ENCODE measurements around the gene C2CD4C.
"Not testable (repeated sequence)": the region's sequence is repeated elsewhere in the genome, so short reads cannot be mapped to it uniquely, and the experiment has no call there.

Gene C2CD4C

GRCh38 chr19:380618-381219, 28.2 kb downstream of the C2CD4C start:
- DNase-seq (ENCODE audit: low read depth): not testable (repeated sequence)

DNA sequence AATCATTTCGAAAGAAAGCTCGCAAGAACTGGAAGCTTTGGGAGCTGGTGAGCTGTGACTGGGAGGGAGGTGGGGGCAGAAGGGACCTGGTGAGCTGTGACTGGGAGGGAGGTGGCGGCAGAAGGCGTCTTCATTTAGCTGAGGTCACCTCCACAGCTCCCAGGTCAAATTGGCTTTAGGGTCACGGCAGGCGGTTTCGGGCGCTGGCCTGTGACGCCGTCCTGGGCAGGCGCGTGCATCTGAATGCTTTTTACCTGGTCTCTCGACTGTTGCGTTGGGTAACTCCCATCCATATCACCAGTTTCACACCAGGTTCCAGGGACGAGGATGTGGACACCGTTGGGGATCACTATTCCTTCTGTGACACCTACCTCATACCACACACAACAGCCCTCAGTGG, 29.2 kb downstream of the C2CD4C start:
- DNase-seq (ENCODE audit: low read depth): no peak

DNA sequence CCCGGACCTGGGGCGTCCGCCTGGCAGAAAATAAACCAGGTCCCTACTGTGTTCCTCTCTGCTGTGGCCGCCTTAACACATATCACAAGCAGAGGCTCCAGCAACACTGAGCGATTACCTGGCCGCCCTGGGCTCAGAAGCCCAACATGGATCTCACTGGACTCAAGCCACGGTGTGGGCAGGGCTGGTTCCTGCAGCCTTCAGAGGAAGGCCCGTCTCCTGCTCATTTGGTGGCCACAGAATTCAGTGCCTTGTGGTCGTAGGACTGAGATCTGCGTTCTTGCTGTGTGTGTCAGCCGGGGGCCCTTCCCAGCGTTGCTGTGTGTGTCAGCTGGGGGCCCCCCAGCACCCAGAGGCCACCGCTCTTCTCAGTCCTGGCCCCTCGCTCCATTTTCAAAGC, 30.2 kb downstream of the C2CD4C start:
- DNase-seq (ENCODE audit: low read depth): no peak

DNA sequence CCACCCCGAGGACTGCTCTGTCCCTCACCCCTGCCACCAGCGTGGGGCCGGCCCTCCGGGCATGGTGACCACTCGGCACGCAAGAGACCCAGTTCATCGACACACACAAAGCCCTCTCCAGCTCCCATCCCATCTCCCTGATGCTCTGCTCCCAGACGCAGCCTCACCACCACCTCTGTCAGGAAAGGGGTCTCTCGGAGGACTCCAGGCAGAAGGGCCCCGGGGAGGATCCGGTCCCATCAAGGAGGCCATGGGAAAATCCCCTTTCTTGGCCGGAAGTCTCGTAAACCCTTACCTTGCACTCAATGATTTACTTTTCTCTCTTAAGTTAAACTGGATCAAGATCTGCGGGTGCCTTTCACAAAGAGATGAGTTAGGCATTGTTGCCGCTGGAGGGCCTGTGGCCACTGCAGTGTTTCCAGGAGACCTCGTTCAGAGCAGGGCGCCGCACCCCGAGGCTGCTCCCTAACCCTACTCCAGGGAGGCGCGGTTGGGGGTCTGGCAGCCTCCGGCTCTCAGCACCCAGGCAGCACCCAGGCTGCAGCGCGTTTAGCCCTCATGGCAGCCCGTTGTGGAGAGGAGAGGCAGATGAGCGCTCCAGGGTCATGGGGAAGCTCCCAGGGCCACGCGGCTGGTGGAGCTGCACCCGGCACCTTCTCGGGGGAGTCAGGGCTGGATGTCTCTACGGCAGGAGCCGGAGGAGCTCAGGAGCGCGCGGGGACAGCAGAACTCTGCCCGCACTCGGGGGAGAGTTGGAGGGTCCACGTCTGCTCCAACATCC, 31.0 kb downstream of the C2CD4C start:
- DNase-seq (ENCODE audit: low read depth): no peak

- DNase-seq (ENCODE audit: low read depth): no peak
Observed at GRCh38 chr19:376111-376470, 32.9 kb downstream of the C2CD4C start.

DNA sequence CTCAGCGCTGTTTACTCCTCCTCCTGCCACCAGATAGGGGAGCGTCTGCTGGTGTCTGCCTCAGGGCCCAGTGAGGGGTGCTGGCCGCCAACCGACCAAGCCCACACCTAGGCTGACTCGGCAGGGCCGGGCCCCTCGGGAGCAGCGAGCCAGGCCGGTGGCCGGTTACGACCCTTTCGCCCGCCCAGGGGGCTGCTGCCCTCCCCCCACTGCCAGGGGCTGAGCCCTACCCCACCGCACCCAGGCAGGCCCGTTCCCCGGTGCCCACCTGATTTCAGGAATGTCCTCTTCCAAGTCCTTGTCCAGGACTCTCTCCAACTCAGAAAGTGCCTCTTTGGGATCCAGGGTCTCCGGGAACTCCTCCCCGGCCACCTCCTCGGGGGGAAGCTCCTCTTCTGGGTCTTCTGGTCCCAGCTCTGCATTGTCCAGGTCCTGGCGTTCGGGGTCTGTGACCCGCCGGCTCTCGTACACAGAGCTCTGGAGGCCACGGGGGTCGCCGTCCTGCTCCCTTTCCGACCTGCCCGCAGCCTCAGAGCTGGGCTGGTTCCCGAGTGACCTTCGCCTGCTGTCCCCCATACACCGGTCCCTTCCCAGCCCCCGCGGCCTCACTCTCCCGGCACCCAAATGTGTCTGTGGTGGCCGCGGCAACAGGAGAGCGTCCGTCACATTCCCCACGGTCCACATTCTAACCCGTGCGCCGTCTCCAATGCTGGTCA, 33.4 kb downstream of the C2CD4C start:
- no peak for DNase-seq (ENCODE audit: low read depth)

- DNase-seq (ENCODE audit: low read depth): no peak
Observed at GRCh38 chr19:374886-375235, 34.1 kb downstream of the C2CD4C start.

DNA sequence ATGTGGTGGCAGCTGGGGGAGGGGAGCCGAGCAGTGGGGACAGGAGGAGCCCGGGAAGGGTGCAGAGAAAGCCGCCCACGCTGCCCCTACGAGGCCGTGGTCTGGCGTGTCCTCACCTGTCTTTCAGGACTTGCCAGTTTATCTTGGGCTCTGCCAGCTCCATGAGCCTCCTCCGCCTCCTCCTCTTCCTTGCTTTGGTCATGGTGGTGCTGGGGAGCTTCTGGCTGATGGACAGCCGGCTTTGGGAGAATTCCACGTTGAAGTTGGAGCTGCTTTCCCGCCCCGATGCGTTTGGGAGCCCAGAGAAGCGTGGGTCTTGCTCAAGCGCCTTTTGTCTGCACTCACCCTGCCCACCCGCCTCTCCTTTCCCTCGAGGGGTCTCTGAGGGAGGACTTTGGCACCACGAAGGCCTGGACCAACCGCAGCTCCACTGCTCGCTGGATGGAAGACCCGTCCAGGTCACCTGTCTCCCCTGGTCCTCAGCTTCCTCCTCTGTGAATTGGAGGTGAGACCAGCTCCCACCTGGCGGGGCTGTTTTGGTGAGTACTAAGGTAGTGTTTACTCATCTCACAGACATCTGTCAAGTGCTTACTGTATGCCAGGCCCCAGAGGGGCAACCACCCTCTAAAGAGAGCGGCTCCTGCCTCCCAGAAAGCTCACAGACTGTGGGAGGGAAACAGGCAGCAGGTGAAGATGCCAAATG, 34.6 kb downstream of the C2CD4C start:
- DNase-seq (ENCODE audit: low read depth): no peak

- no peak for DNase-seq (ENCODE audit: low read depth)
Observed at GRCh38 chr19:373391-374182, 35.4 kb downstream of the C2CD4C start.

DNA sequence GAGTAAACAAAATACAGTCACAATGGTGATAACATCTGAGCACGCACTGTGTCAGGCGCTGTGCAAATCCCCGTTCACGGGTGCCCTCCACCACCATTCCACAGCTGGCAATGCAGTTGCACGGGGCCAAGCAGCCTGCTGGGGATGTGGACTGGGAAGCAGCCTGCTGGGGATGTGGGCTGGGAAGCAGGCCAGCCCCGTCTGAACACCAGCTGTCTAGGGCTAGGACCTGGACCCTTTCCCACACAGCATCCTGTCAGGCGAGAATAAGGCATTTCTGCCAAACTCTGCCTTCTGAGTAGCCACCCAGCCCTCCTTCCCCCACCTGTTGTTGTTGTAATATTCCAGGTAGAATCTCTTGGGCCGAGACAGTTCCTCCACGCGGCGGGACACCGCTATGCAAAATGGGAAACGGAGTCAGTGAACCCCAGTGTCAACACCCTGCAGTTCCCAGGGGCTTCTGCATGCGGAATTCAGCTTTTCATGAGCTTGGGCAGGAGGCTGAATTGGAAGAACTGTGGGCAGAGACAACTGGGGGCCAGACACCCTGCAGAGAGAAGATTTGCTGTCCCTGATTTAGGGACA, 36.5 kb downstream of the C2CD4C start:
- no peak for DNase-seq (ENCODE audit: low read depth)

GRCh38 chr19:371501-372168, 37.3 kb downstream of the C2CD4C start:
- DNase-seq (ENCODE audit: low read depth): no peak

GRCh38 chr19:370641-371330, 38.2 kb downstream of the C2CD4C start:
- no peak for DNase-seq (ENCODE audit: low read depth)

GRCh38 chr19:369876-370275, 39.1 kb downstream of the C2CD4C start:
- no peak for DNase-seq (ENCODE audit: low read depth)

DNA sequence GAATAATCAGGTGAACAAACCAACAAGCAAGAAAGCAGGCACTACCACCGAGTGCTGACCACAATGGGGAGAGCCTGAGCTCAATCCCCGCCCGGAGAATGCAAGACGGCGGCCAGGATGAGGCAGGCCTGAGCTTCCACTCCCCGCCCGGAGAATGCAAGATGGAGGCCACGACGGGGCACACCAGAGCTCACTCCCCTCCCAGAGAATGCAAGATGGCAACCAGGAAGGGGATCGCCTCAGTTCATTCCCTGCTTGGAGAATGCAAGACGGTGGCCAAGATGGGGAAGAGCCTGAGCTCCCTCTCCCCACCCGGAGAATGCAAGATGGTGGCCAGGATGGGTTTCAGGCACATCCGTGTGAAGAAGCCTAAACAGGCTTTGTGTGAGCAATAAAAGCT, 39.7 kb downstream of the C2CD4C start:
- DNase-seq (ENCODE audit: low read depth): no peak

GRCh38 chr19:368630-369024, 40.3 kb downstream of the C2CD4C start:
- no peak for DNase-seq (ENCODE audit: low read depth)

- no peak for DNase-seq (ENCODE audit: low read depth)
Observed at GRCh38 chr19:367963-368629, 40.9 kb downstream of the C2CD4C start.

DNA sequence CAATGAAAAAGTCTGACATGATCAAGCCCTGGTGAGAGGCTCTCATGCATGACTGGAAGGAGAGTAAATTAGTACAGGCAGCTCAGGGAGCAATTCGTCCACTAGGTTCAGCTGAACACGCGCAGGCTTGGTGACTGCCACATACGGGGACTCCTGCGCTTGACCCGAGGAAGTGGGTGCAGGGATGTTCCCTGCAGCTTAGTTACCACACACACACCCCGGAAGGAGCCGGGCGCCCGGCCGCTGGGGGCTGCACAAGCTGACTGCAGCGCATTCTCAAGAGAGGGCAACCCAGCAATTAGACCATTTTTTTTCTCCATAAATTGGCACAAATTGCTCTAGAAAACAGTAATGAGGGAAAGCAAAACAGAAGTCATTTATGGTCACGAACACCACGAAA, 41.4 kb downstream of the C2CD4C start:
- DNase-seq (ENCODE audit: low read depth): no peak

DNA sequence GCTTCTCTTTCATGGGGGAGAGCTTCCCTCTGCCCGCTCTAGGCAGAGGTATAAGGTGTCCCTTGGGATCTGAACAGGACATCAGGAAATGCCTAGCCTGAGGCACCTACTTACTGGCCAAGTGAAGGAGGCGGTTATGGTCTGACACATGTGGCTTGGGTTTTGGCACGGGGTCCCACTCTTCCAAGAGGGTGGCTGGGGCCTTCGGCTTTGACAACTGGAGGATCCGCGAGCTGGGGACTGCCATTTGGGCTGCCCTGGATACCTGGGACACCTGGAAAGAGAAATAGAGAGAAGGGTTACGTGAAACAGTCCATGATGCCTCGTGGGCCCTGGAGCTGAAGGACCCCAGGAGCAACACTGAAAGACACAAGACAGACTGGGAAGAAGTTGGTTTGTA, 42.0 kb downstream of the C2CD4C start:
- DNase-seq (ENCODE audit: low read depth): no peak

DNA sequence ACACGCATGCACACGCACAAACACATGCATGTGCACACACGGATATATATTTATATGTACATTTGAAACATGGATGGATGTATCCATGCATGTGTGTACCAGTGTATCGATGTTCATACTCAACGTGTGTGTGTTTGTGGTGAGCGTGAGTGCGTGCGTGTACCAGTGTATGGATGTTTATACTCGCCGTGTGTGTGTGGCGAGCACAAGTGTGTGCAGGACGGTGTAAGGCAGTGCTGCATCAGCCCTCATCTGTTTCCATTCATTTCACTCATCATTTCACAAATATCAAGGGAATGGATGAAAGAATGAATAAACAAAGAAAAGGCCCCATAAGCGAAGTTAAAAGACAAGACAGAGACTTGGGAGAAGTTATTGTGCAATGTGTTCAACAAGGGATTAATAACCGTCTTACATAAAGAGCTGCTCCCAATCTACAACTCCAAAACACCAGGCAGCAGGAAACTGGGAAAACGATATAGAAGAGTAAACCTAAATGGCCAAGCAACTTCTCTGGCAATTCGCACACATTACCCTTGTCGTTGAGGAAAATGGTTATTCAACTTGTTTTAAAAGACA, 42.7 kb downstream of the C2CD4C start:
- no peak for DNase-seq (ENCODE audit: low read depth)

Measured in stimulated activated CD8-positive, alpha-beta memory T cell treated with anti-CD3 and anti-CD28 coated beads, Interleukin-12 subunit alpha, Interleukin-12 subunit beta, amount 100 ng/mL, for 1 hour (primary cell).